ENCODE results near the gene HS3ST6. TPM values are rescaled to one million over a fixed set of nuclear protein-coding genes. Genes with fewer than 3 reads are reported as not detected.
"Not testable (repeated sequence)": the region's sequence is repeated elsewhere in the genome, so short reads cannot be mapped to it uniquely, and the experiment has no call there.

HS3ST6 gene
- total and polyA plus RNA-seq, 4 experiments from 2014 or later, result not detected

- no peaks in the 10 kb centered on the region for H3K4me1 Mint-ChIP-seq
- peaks cover 0 to 2% (median 0%) of the 10 kb centered on the region in 8 donors for H3K9me3 Mint-ChIP-seq
- POLR2A ChIA-PET (ENCODE audit: partially characterized antibody), result no interaction called here
- H3K36me3 Mint-ChIP-seq, result no peaks in the 10 kb centered on the region
- no peak for DNase-seq
- intact Hi-C loops (cut with micrococcal nuclease), result no loop called here
- CTCF ChIA-PET (ENCODE audit: partially characterized antibody), result no interaction called here
- H3K27me3 ChIP-seq (ENCODE audit: insufficient read depth, low read length), result peaks cover 4% of the 10 kb centered on the region
- H3K4me1 ChIP-seq (ENCODE audit: insufficient read depth, low read length), result no peaks in the 10 kb centered on the region
- H3K4me3 Mint-ChIP-seq, result no peak overlapping the region
- no peaks in the 10 kb centered on the region for H3K36me3 ChIP-seq (ENCODE audit: insufficient read depth, low read length)
- H3K27ac ChIP-seq (ENCODE audit: low read depth, low read length), result no peak overlapping the region
- no peak overlapping the region for H3K27ac Mint-ChIP-seq
- no peaks in the 10 kb centered on the region for H3K9me3 ChIP-seq (ENCODE audit: control insufficient read depth in 1 of 2, low read length in 2 of 2)
- peaks cover 0 to 14% of the 10 kb centered on the region in 2 donors for H3K27me3 Mint-ChIP-seq
- H3K4me3 ChIP-seq (ENCODE audit: low read length in 2 of 2), result no peak overlapping the region
Observed at GRCh38 chr16:1884889-1885288, 33.3 kb downstream of the HS3ST6 start.

DNA sequence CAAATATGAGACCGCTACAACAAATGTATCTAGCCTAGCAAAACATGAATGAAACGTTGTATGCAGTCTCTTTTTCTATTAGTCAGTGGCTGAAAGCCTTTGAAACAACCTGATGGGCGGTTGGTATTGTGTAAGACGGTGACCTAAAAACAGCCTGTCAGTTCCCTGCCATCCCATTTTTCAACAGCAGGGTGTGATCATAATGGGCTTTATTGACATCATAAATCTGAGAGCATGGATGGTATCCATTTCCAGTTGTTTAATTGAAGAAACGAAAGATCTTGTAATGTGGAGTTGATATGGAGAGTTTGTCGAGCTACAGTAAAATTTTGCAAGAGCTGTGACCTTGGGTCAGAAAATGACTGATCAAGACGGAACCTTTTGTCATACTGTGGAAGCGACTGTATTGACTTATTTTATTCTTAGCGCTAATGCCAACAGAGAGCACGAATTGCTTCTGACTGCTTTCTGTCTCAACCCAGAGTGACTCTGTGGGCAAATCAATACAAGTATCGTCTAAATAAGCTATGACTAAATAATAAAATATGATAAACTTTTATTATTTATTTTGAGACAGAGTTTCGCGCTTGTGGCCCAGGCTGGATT, 34.0 kb downstream of the HS3ST6 start:
- Histone ChIP-seq H3K27ac (ENCODE audit: low read depth, low read length) (no peak overlapping the region), H3K27me3 (ENCODE audit: insufficient read depth, low read length) (peaks cover 4% of the 10 kb centered on the region), H3K4me1 (ENCODE audit: insufficient read depth, low read length) (no peaks in the 10 kb centered on the region), H3K9me3 (ENCODE audit: control insufficient read depth in 1 of 2, low read length in 2 of 2) (no peaks in the 10 kb centered on the region), H3K36me3 (ENCODE audit: insufficient read depth, low read length) (no peaks in the 10 kb centered on the region), H3K4me3 (ENCODE audit: low read length in 2 of 2) (no peak overlapping the region)
- Mint-ChIP-seq H3K36me3 (no peaks in the 10 kb centered on the region), H3K4me3 (no peak overlapping the region), H3K27ac (no peak overlapping the region), H3K9me3 (no peaks in the 10 kb centered on the region), H3K27me3 (peaks cover 0 to 18% of the 10 kb centered on the region in 2 donors), H3K4me1 (no peaks in the 10 kb centered on the region)
- POLR2A ChIA-PET (ENCODE audit: partially characterized antibody), result no interaction called here
- DNase-seq, result no peak
- CTCF ChIA-PET (ENCODE audit: partially characterized antibody), result no interaction called here
- intact Hi-C loops (cut with micrococcal nuclease), result no loop called here

- DNase-seq; POLR2A ChIA-PET (ENCODE audit: partially characterized antibody); H3K9me3 ChIP-seq (ENCODE audit: control insufficient read depth in 1 of 2, low read length in 2 of 2); H3K4me1 Mint-ChIP-seq; H3K27ac Mint-ChIP-seq; H3K36me3 ChIP-seq (ENCODE audit: insufficient read depth, low read length); H3K4me3 Mint-ChIP-seq; H3K27me3 ChIP-seq (ENCODE audit: insufficient read depth, low read length); intact Hi-C loops (cut with micrococcal nuclease); H3K4me3 ChIP-seq (ENCODE audit: low read length in 2 of 2); H3K4me1 ChIP-seq (ENCODE audit: insufficient read depth, low read length); CTCF ChIA-PET (ENCODE audit: partially characterized antibody); H3K9me3 Mint-ChIP-seq; H3K36me3 Mint-ChIP-seq; H3K27ac ChIP-seq (ENCODE audit: low read depth, low read length): not testable (repeated sequence)
- H3K27me3 Mint-ChIP-seq, result peaks cover 13 to 25% of the 10 kb centered on the region in 2 donors
Observed at GRCh38 chr16:1881172-1881571, 37.0 kb downstream of the HS3ST6 start.

- H3K36me3 ChIP-seq (ENCODE audit: insufficient read depth, low read length), result no peaks in the 10 kb centered on the region
- H3K27me3 ChIP-seq (ENCODE audit: insufficient read depth, low read length), result no peaks in the 10 kb centered on the region
- H3K9me3 ChIP-seq (ENCODE audit: control insufficient read depth in 1 of 2, low read length in 2 of 2), result no peaks in the 10 kb centered on the region
- H3K4me1 Mint-ChIP-seq, result no peaks in the 10 kb centered on the region
- peaks cover 16 to 25% of the 10 kb centered on the region in 2 donors for H3K27me3 Mint-ChIP-seq
- H3K9me3 Mint-ChIP-seq, result no peaks in the 10 kb centered on the region
- no peak overlapping the region for H3K27ac Mint-ChIP-seq
- no peak for DNase-seq
- no peak overlapping the region for H3K4me3 ChIP-seq (ENCODE audit: low read length in 2 of 2)
- ChIA-PET CTCF (ENCODE audit: partially characterized antibody) (no interaction called here), POLR2A (ENCODE audit: partially characterized antibody) (no interaction called here)
- no peaks in the 10 kb centered on the region for H3K4me1 ChIP-seq (ENCODE audit: insufficient read depth, low read length)
- no peak overlapping the region for H3K27ac ChIP-seq (ENCODE audit: low read depth, low read length)
- H3K36me3 Mint-ChIP-seq, result no peaks in the 10 kb centered on the region
- H3K4me3 Mint-ChIP-seq, result no peak overlapping the region
- intact Hi-C loops (cut with micrococcal nuclease), result no loop called here
Observed at GRCh38 chr16:1879477-1879876, 38.7 kb downstream of the HS3ST6 start.

GRCh38 chr16:1878256-1878655, 40.0 kb downstream of the HS3ST6 start:
- H3K9me3 ChIP-seq (ENCODE audit: control insufficient read depth in 1 of 2, low read length in 2 of 2), result no peaks in the 10 kb centered on the region
- Mint-ChIP-seq H3K9me3 (no peaks in the 10 kb centered on the region), H3K36me3 (no peaks in the 10 kb centered on the region), H3K4me3 (no peak overlapping the region), H3K4me1 (no peaks in the 10 kb centered on the region), H3K27me3 (peaks cover 17 to 24% of the 10 kb centered on the region in 2 donors), H3K27ac (no peak overlapping the region)
- no peak overlapping the region for H3K27ac ChIP-seq (ENCODE audit: low read depth, low read length)
- intact Hi-C loops (cut with micrococcal nuclease), result no loop called here
- DNase-seq, result no peak
- ChIA-PET CTCF (ENCODE audit: partially characterized antibody) (interaction anchor here (1.1 kb wide), 1 partner anchor 30 kb away, joined by 3 read pairs; no protein-coding TSS in a partner anchor), POLR2A (ENCODE audit: partially characterized antibody) (no interaction called here)
- no peak overlapping the region for H3K4me3 ChIP-seq (ENCODE audit: low read length in 2 of 2)
- H3K36me3 ChIP-seq (ENCODE audit: insufficient read depth, low read length), result no peaks in the 10 kb centered on the region
- no peaks in the 10 kb centered on the region for H3K4me1 ChIP-seq (ENCODE audit: insufficient read depth, low read length)
- H3K27me3 ChIP-seq (ENCODE audit: insufficient read depth, low read length), result no peaks in the 10 kb centered on the region

- Mint-ChIP-seq H3K4me1 (no peaks in the 10 kb centered on the region), H3K4me3 (no peak overlapping the region), H3K9me3 (no peaks in the 10 kb centered on the region), H3K27me3 (peaks cover 17 to 24% of the 10 kb centered on the region in 2 donors), H3K27ac (no peak overlapping the region), H3K36me3 (no peaks in the 10 kb centered on the region)
- no peak overlapping the region for H3K27ac ChIP-seq (ENCODE audit: low read depth, low read length)
- no peaks in the 10 kb centered on the region for H3K9me3 ChIP-seq (ENCODE audit: control insufficient read depth in 1 of 2, low read length in 2 of 2)
- H3K27me3 ChIP-seq (ENCODE audit: insufficient read depth, low read length), result no peaks in the 10 kb centered on the region
- no peaks in the 10 kb centered on the region for H3K36me3 ChIP-seq (ENCODE audit: insufficient read depth, low read length)
- intact Hi-C loops (cut with micrococcal nuclease), result no loop called here
- H3K4me1 ChIP-seq (ENCODE audit: insufficient read depth, low read length), result no peaks in the 10 kb centered on the region
- POLR2A ChIA-PET (ENCODE audit: partially characterized antibody), result interaction anchor here (0.5 kb wide), 1 partner anchor 404 kb away, joined by 3 read pairs; no protein-coding TSS in a partner anchor
- H3K4me3 ChIP-seq (ENCODE audit: low read length in 2 of 2), result no peak overlapping the region
- CTCF ChIA-PET (ENCODE audit: partially characterized antibody), result interaction anchor here (1.1 kb wide), 1 partner anchor 31 kb away, joined by 3 read pairs; no protein-coding TSS in a partner anchor
- DNase-seq, result no peak
Observed at GRCh38 chr16:1877804-1878203, 40.4 kb downstream of the HS3ST6 start.

DNA sequence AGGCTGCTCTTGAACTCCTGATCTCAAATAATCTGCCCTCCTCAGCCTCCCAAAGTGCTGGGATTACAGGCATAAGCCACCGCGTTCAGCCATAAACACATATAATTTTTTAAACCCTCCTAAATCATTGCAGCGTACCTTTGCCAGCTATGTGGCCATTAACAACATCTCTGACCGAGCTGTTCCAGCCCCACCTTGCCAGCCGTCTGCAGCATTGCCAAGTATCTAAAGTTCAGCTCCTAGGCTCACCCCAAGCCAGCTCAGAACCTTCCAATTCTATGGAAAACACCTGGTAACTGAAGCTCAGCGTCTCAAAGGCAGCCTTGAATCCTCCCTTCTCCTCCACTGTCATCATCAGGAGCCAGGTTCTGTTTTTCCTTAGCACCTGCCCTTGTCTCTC, 41.1 kb downstream of the HS3ST6 start:
- intact Hi-C loops (cut with micrococcal nuclease), result no loop called here
- CTCF ChIA-PET (ENCODE audit: partially characterized antibody), result no interaction called here
- Mint-ChIP-seq H3K9me3 (peaks cover 0 to 2% (median 0%) of the 10 kb centered on the region in 8 donors), H3K4me3 (no peak overlapping the region), H3K27ac (no peak overlapping the region), H3K4me1 (peaks cover 1 to 4% (median 3%) of the 10 kb centered on the region in 4 donors), H3K27me3 (peaks cover 23 to 29% of the 10 kb centered on the region in 2 donors), H3K36me3 (no peaks in the 10 kb centered on the region)
- POLR2A ChIA-PET (ENCODE audit: partially characterized antibody), result interaction anchor here (0.5 kb wide), 1 partner anchor 405 kb away, joined by 3 read pairs; no protein-coding TSS in a partner anchor
- H3K27me3 ChIP-seq (ENCODE audit: insufficient read depth, low read length), result peaks cover 6% of the 10 kb centered on the region
- no peak overlapping the region for H3K27ac ChIP-seq (ENCODE audit: low read depth, low read length)
- H3K4me1 ChIP-seq (ENCODE audit: insufficient read depth, low read length), result no peaks in the 10 kb centered on the region
- no peaks in the 10 kb centered on the region for H3K36me3 ChIP-seq (ENCODE audit: insufficient read depth, low read length)
- H3K4me3 ChIP-seq (ENCODE audit: low read length in 2 of 2), result no peak overlapping the region
- DNase-seq, result no peak
- H3K9me3 ChIP-seq (ENCODE audit: control insufficient read depth in 1 of 2, low read length in 2 of 2), result no peaks in the 10 kb centered on the region

Measured in CD4-positive, alpha-beta memory T cell (primary cell).